OCI-LY7 (cell line): ENCODE results near the gene FAM161A. TPM values are rescaled to one million over a fixed set of nuclear protein-coding genes. Genes with fewer than 3 reads are reported as not detected.

ENCODE experiments used
- BruUV-seq: library from RNA; stranded (reverse); fragments of 400-500 nt; replicated peaks from 2 replicates; lab custom pipeline; 2021; lab: Mats Ljungman, UMichigan
- CTCF ChIA-PET: fragments of 300-600 bp; sonication (Branson Sonifier 250); formaldehyde crosslinking; loops from one replicate; lab custom pipeline; 2022; ENCODE audit warnings: antibody characterized with exemption; ENCODE audit not compliant: unreplicated experiment; lab: Charles Lee
- POLR2A ChIA-PET: fragments of 300-600 bp; sonication (Branson Sonifier 250); formaldehyde crosslinking; loops from one replicate; lab custom pipeline; 2022; ENCODE audit warnings: antibody characterized with exemption; lab: Charles Lee
- DNase-seq: peaks from one replicate; pipeline ENCODE4 v3.0.0-alpha.2; 2015; ENCODE audit warnings: low spot score
- H2AFZ ChIP-seq: fragments of 200-600 bp; sonication (generic), shearing (Covaris generic); 2 replicates; pipeline ENCODE4 v1.6.1; 2014; ENCODE audit warnings: mild to moderate bottlenecking, antibody characterized with exemption, low read length, moderate library complexity
- H3K27ac ChIP-seq: fragments of 200-600 bp; sonication (generic); 2 replicates; pipeline ENCODE4 v1.5.1; 2014; ENCODE audit warnings: mixed run types, low read depth, mild to moderate bottlenecking, moderate library complexity, low read length, inconsistent platforms; ENCODE audit not compliant: poor library complexity, severe bottlenecking
- H3K36me3 ChIP-seq: fragments of 200-600 bp; sonication (generic); 2 replicates; pipeline ENCODE4 v1.6.1; 2014; ENCODE audit warnings: mild to moderate bottlenecking, antibody characterized with exemption, low read length, moderate library complexity, mixed read lengths; ENCODE audit not compliant: insufficient read depth
- H3K4me1 ChIP-seq: fragments of 200-600 bp; sonication (generic); 2 replicates; pipeline ENCODE4 v1.5.1; 2014; ENCODE audit warnings: mild to moderate bottlenecking, low read length; ENCODE audit not compliant: insufficient read depth, poor library complexity, severe bottlenecking
- H3K4me2 ChIP-seq: fragments of 200-600 bp; sonication (generic); 2 replicates; pipeline ENCODE4 v1.6.1; 2014; ENCODE audit warnings: mild to moderate bottlenecking, low read length
- H3K4me3 ChIP-seq: fragments of 200-600 bp; sonication (generic); 2 replicates; pipeline ENCODE4 v1.5.1; 2014; ENCODE audit warnings: mild to moderate bottlenecking, low read depth, low read length; ENCODE audit not compliant: poor library complexity, severe bottlenecking
- H3K79me2 ChIP-seq: fragments of 200-600 bp; sonication (generic); 2 replicates; pipeline ENCODE4 v1.6.1; 2016; ENCODE audit warnings: low read depth, mild to moderate bottlenecking, low read length, moderate library complexity, mixed read lengths; ENCODE audit not compliant: insufficient read depth
- H3K9me2 ChIP-seq: fragments of 200-600 bp; sonication (generic); 2 replicates; pipeline ENCODE4 v1.6.1; 2016; ENCODE audit warnings: mild to moderate bottlenecking, low read length, mixed read lengths; ENCODE audit not compliant: insufficient read depth
- H3K9me3 ChIP-seq: fragments of 200-600 bp; sonication (generic); 2 replicates; pipeline ENCODE4 v1.6.1; 2014; ENCODE audit warnings: mild to moderate bottlenecking, mixed run types, low read length, mixed read lengths
- H4K20me1 ChIP-seq: fragments of 200-600 bp; sonication (generic); 2 replicates; pipeline ENCODE4 v1.6.1; 2014; ENCODE audit warnings: mild to moderate bottlenecking, antibody characterized with exemption, low read length, moderate library complexity, mixed read lengths; ENCODE audit not compliant: insufficient read depth
- EZH2phosphoT487 ChIP-seq: fragments of 200-600 bp; sonication (generic); IDR thresholded peaks from 2 replicates; pipeline ENCODE4 v1.6.1; 2018; ENCODE audit warnings: low read depth, borderline replicate concordance, mild to moderate bottlenecking, mixed run types, antibody characterized with exemption, low read length, moderate library complexity, mixed read lengths
- intact Hi-C: fragments of 100-400 bp; cut with micrococcal nuclease; formaldehyde crosslinking; loops from one replicate; pipeline ENCODE4 v1.10.0; 2022; ENCODE audit not compliant: unreplicated experiment
- total RNA-seq, 2 experiments: library from RNA; depleted of rRNA in 1 of 2; stranded (reverse); fragments of >200 nt in 1 of 2; shearing (Covaris generic) in 1 of 2; gene quantifications; 2 replicates each; pipeline ENCODE4 v1.2.3, GENCODE V29; 2014 to 2022
- TF ChIP-seq, protein P1 (sequence below): fragments of 200-600 bp; sonication (generic); conservative IDR thresholded peaks from 2 replicates; pipeline ENCODE4 v1.5.1; 2014; ENCODE audit warnings: mild to moderate bottlenecking, antibody characterized with exemption, low read length, moderate library complexity, mixed read lengths

Gene FAM161A
- total RNA-seq, 2 experiments from 2014 or later, result 3.5 to 4.6 TPM

DNA sequence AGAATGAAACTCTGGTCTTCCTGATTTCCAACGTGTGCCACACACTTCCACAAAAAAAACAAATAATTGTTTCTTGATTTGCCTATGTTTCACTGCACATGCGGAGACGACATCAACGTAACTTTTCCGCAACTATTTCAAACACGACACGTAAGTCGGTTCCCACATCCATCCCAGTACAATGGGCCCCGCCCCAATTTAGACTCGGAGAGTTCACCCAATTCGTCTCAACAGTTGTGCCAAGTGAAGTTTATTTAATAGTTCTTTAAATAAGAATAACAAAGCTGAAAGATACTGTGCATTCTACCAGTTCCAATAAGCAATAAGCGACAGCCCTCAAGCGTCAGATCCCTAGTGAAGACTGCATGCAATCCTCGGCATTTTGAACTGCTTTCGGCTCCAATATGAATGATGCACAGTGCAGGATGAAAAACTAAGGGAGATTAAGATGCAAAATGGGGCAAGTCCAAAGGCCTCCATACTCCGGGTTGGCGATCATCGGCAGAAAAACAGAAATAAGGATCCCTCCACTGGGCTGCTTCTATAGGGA lies 33.9 kb upstream of the FAM161A start:
- DNase-seq, result peak; percentile 18
- peak overlapping the region; percentile 58; the same call in 1 of the 2 replicates for H2AFZ ChIP-seq
- peaks cover 23% of the 10 kb centered on the region for H4K20me1 ChIP-seq
- no TSS peak for BruUV-seq
- H3K4me3 ChIP-seq, result peak overlapping the region; percentile 88
- ChIA-PET CTCF (no interaction called here), POLR2A (interaction anchor here (0.6 to 1.6 kb wide), 3 partner anchors 20 to 110 kb away, joined by 4 to 6 read pairs (median 5); partner anchors contain the start of gene FAM161A)
- peak overlapping the region; percentile 64 for H3K27ac ChIP-seq
- H3K36me3 ChIP-seq, result peaks cover 54% of the 10 kb centered on the region
- intact Hi-C loops, result loop anchor here (1.0 kb wide), 2 partner anchors 33 to 193 kb away; partner anchors contain the start of gene FAM161A
- H3K79me2 ChIP-seq, result peaks cover 57% of the 10 kb centered on the region
- no peak for TF ChIP-seq EZH2phosphoT487
- TF ChIP-seq, protein P1, sequence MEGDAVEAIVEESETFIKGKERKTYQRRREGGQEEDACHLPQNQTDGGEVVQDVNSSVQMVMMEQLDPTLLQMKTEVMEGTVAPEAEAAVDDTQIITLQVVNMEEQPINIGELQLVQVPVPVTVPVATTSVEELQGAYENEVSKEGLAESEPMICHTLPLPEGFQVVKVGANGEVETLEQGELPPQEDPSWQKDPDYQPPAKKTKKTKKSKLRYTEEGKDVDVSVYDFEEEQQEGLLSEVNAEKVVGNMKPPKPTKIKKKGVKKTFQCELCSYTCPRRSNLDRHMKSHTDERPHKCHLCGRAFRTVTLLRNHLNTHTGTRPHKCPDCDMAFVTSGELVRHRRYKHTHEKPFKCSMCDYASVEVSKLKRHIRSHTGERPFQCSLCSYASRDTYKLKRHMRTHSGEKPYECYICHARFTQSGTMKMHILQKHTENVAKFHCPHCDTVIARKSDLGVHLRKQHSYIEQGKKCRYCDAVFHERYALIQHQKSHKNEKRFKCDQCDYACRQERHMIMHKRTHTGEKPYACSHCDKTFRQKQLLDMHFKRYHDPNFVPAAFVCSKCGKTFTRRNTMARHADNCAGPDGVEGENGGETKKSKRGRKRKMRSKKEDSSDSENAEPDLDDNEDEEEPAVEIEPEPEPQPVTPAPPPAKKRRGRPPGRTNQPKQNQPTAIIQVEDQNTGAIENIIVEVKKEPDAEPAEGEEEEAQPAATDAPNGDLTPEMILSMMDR, result no peak
- no peaks in the 10 kb centered on the region for H3K9me2 ChIP-seq
- peak overlapping the region; percentile 74 for H3K4me2 ChIP-seq
- H3K4me1 ChIP-seq, result peaks cover 22% of the 10 kb centered on the region
- H3K9me3 ChIP-seq, result no peaks in the 10 kb centered on the region

GRCh38 chr2:61885896-61886603 lies 32.2 kb upstream of the FAM161A start:
- ChIA-PET POLR2A (interaction anchor here (0.6 to 1.6 kb wide), 2 partner anchors 33 to 485 kb away, joined by 4 to 5 read pairs; partner anchors contain the start of gene FAM161A), CTCF (no interaction called here)
- no peak overlapping the region for H2AFZ ChIP-seq
- H3K4me3 ChIP-seq, result peak overlapping the region; percentile 88
- no peaks in the 10 kb centered on the region for H3K9me2 ChIP-seq
- no peak for DNase-seq
- peaks cover 57% of the 10 kb centered on the region for H3K79me2 ChIP-seq
- TF ChIP-seq EZH2phosphoT487, result no peak
- TF ChIP-seq, protein P1, result no peak
- peaks cover 71% of the 10 kb centered on the region for H3K36me3 ChIP-seq
- intact Hi-C loops, result no loop called here
- H3K4me2 ChIP-seq, result peak overlapping the region; percentile 74
- H3K4me1 ChIP-seq, result peaks cover 22% of the 10 kb centered on the region
- BruUV-seq, result no TSS peak
- H4K20me1 ChIP-seq, result peaks cover 23% of the 10 kb centered on the region
- no peaks in the 10 kb centered on the region for H3K9me3 ChIP-seq
- H3K27ac ChIP-seq, result no peak overlapping the region
